ENCODE data around the gene RIBC2.
"Not testable (repeated sequence)": the region's sequence is repeated elsewhere in the genome, so short reads cannot be mapped to it uniquely, and the experiment has no call there.

Gene RIBC2, protein sequence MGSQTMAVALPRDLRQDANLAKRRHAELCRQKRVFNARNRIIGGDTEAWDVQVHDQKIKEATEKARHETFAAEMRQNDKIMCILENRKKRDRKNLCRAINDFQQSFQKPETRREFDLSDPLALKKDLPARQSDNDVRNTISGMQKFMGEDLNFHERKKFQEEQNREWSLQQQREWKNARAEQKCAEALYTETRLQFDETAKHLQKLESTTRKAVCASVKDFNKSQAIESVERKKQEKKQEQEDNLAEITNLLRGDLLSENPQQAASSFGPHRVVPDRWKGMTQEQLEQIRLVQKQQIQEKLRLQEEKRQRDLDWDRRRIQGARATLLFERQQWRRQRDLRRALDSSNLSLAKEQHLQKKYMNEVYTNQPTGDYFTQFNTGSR

GRCh38 chr22:45413368-45414211 is at the start of gene RIBC2, which contains the start of gene SMC1B:
Gene RIBC2, plus strand, starts transcription at chr22:45413693. Its CDS starts 194 bp downstream, at chr22:45413887.
Gene SMC1B, minus strand, starts transcription at chr22:45413599. Its CDS starts 32 bp downstream, at chr22:45413567.
- Histone ChIP-seq H3K9ac (ENCODE audit: low read length) (no peak within 1 kb of the TSS), H3K27me3 (ENCODE audit: control insufficient read depth, insufficient read depth, low read length) (no peaks in the 10 kb centered on the region), H3K4me3 (ENCODE audit: low read length) (peak within 1 kb of the TSS; percentile 59), H3K4me1 (ENCODE audit: control insufficient read depth, insufficient read depth, low read length) (no peaks in the 10 kb centered on the region), H3K36me3 (ENCODE audit: control insufficient read depth, insufficient read depth, low read length) (no peaks in the 10 kb centered on the region), H3K27ac (ENCODE audit: low read depth, low read length) (no peak within 1 kb of the TSS)

- no peak overlapping the region for H3K4me3 ChIP-seq (ENCODE audit: low read length)
- H3K27ac ChIP-seq (ENCODE audit: low read depth, low read length): no peak overlapping the region
- H3K9ac ChIP-seq (ENCODE audit: low read length): no peak overlapping the region
- H3K27me3 ChIP-seq (ENCODE audit: control insufficient read depth, insufficient read depth, low read length): no peaks in the 10 kb centered on the region
- no peaks in the 10 kb centered on the region for H3K4me1 ChIP-seq (ENCODE audit: control insufficient read depth, insufficient read depth, low read length)
- H3K36me3 ChIP-seq (ENCODE audit: control insufficient read depth, insufficient read depth, low read length): no peaks in the 10 kb centered on the region
Measured at GRCh38 chr22:45366713-45367112, 46.8 kb upstream of the RIBC2 start.

- not testable (repeated sequence) for H3K9ac ChIP-seq (ENCODE audit: low read length); H3K36me3 ChIP-seq (ENCODE audit: control insufficient read depth, insufficient read depth, low read length); H3K4me3 ChIP-seq (ENCODE audit: low read length); H3K4me1 ChIP-seq (ENCODE audit: control insufficient read depth, insufficient read depth, low read length); H3K27ac ChIP-seq (ENCODE audit: low read depth, low read length); H3K27me3 ChIP-seq (ENCODE audit: control insufficient read depth, insufficient read depth, low read length)
Measured at GRCh38 chr22:45373592-45373991, 39.9 kb upstream of the RIBC2 start.

DNA sequence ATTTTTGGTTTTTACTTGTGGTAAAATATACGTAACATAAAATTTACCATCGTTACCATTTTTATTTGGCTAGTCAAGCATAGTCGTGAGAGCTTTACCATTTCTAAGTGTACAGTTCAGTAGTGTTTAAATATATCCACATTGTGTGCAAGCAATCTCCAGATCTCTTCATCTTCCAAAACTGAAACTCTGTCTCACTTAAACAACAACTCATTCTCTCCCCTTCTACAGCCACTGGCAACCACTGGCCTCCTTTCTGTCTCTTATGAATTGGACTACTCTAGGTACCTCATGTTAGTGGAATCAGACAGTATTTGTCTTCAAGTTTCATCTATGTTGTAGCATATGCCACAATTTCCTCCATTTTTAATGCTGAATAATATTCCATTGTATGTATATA is 37.5 kb upstream of the RIBC2 start:
- H3K9ac ChIP-seq (ENCODE audit: low read length): no peak overlapping the region
- H3K4me1 ChIP-seq (ENCODE audit: control insufficient read depth, insufficient read depth, low read length): no peaks in the 10 kb centered on the region
- no peak overlapping the region for H3K4me3 ChIP-seq (ENCODE audit: low read length)
- no peak overlapping the region for H3K27ac ChIP-seq (ENCODE audit: low read depth, low read length)
- no peaks in the 10 kb centered on the region for H3K27me3 ChIP-seq (ENCODE audit: control insufficient read depth, insufficient read depth, low read length)
- H3K36me3 ChIP-seq (ENCODE audit: control insufficient read depth, insufficient read depth, low read length): no peaks in the 10 kb centered on the region

DNA sequence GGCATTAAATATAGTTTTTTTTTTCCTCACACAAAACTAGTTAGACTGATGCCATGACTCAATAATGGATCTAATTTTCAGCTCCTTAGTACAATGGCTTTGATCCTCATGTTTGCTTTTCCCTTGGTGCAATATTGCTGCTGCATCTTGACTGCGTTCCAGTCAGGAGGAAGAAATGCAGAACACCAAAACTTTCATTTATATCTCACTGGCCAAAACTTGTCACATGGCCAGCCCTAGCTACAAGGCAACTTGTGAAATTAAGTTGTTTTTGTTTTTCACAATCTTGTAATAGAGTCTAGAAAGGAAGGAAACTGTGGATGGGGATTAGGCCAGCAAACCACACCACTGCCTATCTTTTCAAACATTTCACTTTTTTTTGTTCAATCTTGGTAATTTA is 36.8 kb upstream of the RIBC2 start:
- no peaks in the 10 kb centered on the region for H3K4me1 ChIP-seq (ENCODE audit: control insufficient read depth, insufficient read depth, low read length)
- no peaks in the 10 kb centered on the region for H3K27me3 ChIP-seq (ENCODE audit: control insufficient read depth, insufficient read depth, low read length)
- no peak overlapping the region for H3K27ac ChIP-seq (ENCODE audit: low read depth, low read length)
- no peak overlapping the region for H3K4me3 ChIP-seq (ENCODE audit: low read length)
- H3K36me3 ChIP-seq (ENCODE audit: control insufficient read depth, insufficient read depth, low read length): no peaks in the 10 kb centered on the region
- no peak overlapping the region for H3K9ac ChIP-seq (ENCODE audit: low read length)

DNA sequence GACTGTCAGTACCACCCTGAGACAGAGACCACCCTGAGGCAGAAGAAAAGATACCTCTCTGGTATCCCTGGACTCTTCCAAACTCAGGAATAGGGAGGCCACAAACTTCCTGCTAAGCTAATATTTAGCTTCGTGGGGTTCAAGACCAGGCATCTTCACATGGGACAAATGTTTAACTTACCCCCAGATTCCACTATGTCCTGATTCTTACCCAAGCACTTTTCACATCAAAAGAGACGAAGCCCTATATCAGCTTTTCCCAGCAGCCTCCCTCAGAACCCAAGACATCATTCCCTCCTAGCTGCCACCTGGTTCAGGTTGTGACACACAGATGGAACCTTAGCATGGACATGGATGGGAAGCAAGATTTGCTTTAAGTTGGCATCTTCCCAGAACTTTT is 32.1 kb upstream of the RIBC2 start:
- H3K36me3 ChIP-seq (ENCODE audit: control insufficient read depth, insufficient read depth, low read length): no peaks in the 10 kb centered on the region
- H3K9ac ChIP-seq (ENCODE audit: low read length): no peak overlapping the region
- no peak overlapping the region for H3K27ac ChIP-seq (ENCODE audit: low read depth, low read length)
- H3K4me3 ChIP-seq (ENCODE audit: low read length): no peak overlapping the region
- no peaks in the 10 kb centered on the region for H3K4me1 ChIP-seq (ENCODE audit: control insufficient read depth, insufficient read depth, low read length)
- no peaks in the 10 kb centered on the region for H3K27me3 ChIP-seq (ENCODE audit: control insufficient read depth, insufficient read depth, low read length)

GRCh38 chr22:45389546-45389945 is 23.9 kb upstream of the RIBC2 start:
- H3K9ac ChIP-seq (ENCODE audit: low read length): no peak overlapping the region
- H3K27me3 ChIP-seq (ENCODE audit: control insufficient read depth, insufficient read depth, low read length): no peaks in the 10 kb centered on the region
- H3K36me3 ChIP-seq (ENCODE audit: control insufficient read depth, insufficient read depth, low read length): no peaks in the 10 kb centered on the region
- H3K4me3 ChIP-seq (ENCODE audit: low read length): no peak overlapping the region
- no peak overlapping the region for H3K27ac ChIP-seq (ENCODE audit: low read depth, low read length)
- H3K4me1 ChIP-seq (ENCODE audit: control insufficient read depth, insufficient read depth, low read length): no peaks in the 10 kb centered on the region

GRCh38 chr22:45397806-45398205 is 15.7 kb upstream of the RIBC2 start:
- Histone ChIP-seq H3K36me3 (ENCODE audit: control insufficient read depth, insufficient read depth, low read length) (no peaks in the 10 kb centered on the region), H3K4me3 (ENCODE audit: low read length) (no peak overlapping the region), H3K9ac (ENCODE audit: low read length) (no peak overlapping the region), H3K27ac (ENCODE audit: low read depth, low read length) (no peak overlapping the region), H3K27me3 (ENCODE audit: control insufficient read depth, insufficient read depth, low read length) (no peaks in the 10 kb centered on the region), H3K4me1 (ENCODE audit: control insufficient read depth, insufficient read depth, low read length) (no peaks in the 10 kb centered on the region)

GRCh38 chr22:45398214-45398613 is 15.3 kb upstream of the RIBC2 start:
- no peaks in the 10 kb centered on the region for H3K36me3 ChIP-seq (ENCODE audit: control insufficient read depth, insufficient read depth, low read length)
- no peaks in the 10 kb centered on the region for H3K4me1 ChIP-seq (ENCODE audit: control insufficient read depth, insufficient read depth, low read length)
- no peak overlapping the region for H3K9ac ChIP-seq (ENCODE audit: low read length)
- no peaks in the 10 kb centered on the region for H3K27me3 ChIP-seq (ENCODE audit: control insufficient read depth, insufficient read depth, low read length)
- H3K4me3 ChIP-seq (ENCODE audit: low read length): no peak overlapping the region
- no peak overlapping the region for H3K27ac ChIP-seq (ENCODE audit: low read depth, low read length)

DNA sequence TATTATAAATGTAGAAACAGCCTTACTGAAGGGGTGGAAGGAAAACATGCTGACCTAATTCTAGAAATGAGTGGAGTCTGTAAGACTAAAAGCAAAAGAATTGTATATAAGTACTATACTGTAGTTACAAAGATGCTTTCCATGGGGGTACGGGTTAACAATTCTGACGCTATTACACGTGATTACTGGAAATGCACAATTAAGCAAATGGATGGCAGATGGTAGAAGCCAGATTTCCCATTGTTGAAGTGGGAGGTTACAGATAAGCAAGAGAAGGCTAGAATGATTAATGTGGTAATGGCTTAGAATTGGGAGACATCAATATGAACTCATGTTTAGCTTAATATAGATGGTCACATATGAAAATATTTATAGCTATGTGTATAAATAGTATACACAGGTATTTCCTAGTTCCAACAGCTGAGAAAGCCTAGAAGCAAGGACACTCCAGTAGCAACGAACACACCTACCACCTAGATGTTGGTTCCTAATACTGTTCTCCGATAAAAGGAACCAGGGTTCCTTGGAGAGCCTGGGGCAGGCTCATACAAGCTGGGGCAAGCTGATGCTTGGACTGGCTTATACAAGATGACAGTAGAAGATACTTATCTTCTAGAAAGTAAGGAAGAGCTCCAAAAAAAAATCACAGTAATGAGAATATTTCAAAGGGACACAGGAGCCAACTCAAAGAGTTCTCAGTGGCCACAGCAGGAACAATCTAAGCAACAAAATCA is 13.6 kb upstream of the RIBC2 start:
- H3K4me1 ChIP-seq (ENCODE audit: control insufficient read depth, insufficient read depth, low read length): no peaks in the 10 kb centered on the region
- no peaks in the 10 kb centered on the region for H3K27me3 ChIP-seq (ENCODE audit: control insufficient read depth, insufficient read depth, low read length)
- H3K9ac ChIP-seq (ENCODE audit: low read length): no peak overlapping the region
- no peaks in the 10 kb centered on the region for H3K36me3 ChIP-seq (ENCODE audit: control insufficient read depth, insufficient read depth, low read length)
- no peak overlapping the region for H3K27ac ChIP-seq (ENCODE audit: low read depth, low read length)
- H3K4me3 ChIP-seq (ENCODE audit: low read length): no peak overlapping the region

GRCh38 chr22:45402466-45402985 is 11.0 kb upstream of the RIBC2 start:
- no peaks in the 10 kb centered on the region for H3K36me3 ChIP-seq (ENCODE audit: control insufficient read depth, insufficient read depth, low read length)
- no peak overlapping the region for H3K4me3 ChIP-seq (ENCODE audit: low read length)
- H3K27ac ChIP-seq (ENCODE audit: low read depth, low read length): no peak overlapping the region

GRCh38 chr22:45407793-45408192 is 5.7 kb upstream of the RIBC2 start:
- no peak overlapping the region for H3K4me3 ChIP-seq (ENCODE audit: low read length)
- no peaks in the 10 kb centered on the region for H3K27me3 ChIP-seq (ENCODE audit: control insufficient read depth, insufficient read depth, low read length)
- H3K36me3 ChIP-seq (ENCODE audit: control insufficient read depth, insufficient read depth, low read length): no peaks in the 10 kb centered on the region
- no peak overlapping the region for H3K9ac ChIP-seq (ENCODE audit: low read length)
- H3K27ac ChIP-seq (ENCODE audit: low read depth, low read length): no peak overlapping the region
- no peaks in the 10 kb centered on the region for H3K4me1 ChIP-seq (ENCODE audit: control insufficient read depth, insufficient read depth, low read length)

More at GRCh38 chr22:45402466-45402985, 11.0 kb upstream of the RIBC2 start:
- no peaks in the 10 kb centered on the region for H3K4me1 ChIP-seq (ENCODE audit: control insufficient read depth, insufficient read depth, low read length)
- H3K27me3 ChIP-seq (ENCODE audit: control insufficient read depth, insufficient read depth, low read length): no peaks in the 10 kb centered on the region
- H3K9ac ChIP-seq (ENCODE audit: low read length): no peak overlapping the region

Data from rectal smooth muscle tissue (tissue), 1 donor.